RWPE2 (cell line): ENCODE results near the gene TBCK.

Source experiments
- ATAC-seq: fragments of 200-7000 bp; cut with Tn5 transposase; 3 replicates; pipeline ENCODE4 v1.9.1; 2021; ENCODE audit warnings: low read depth
- DNase-seq: peaks from one replicate; pipeline ENCODE4 v3.0.0-alpha.2; 2020; ENCODE audit warnings: low spot score
- H3K27ac ChIP-seq: fragments of 450-650 bp; 2 replicates; pipeline ENCODE4 v1.5.1; 2017; ENCODE audit warnings: mild to moderate bottlenecking; ENCODE audit not compliant: poor library complexity, severe bottlenecking
- H3K27me3 ChIP-seq: fragments of 250-450 bp; sonication (Bioruptor Pico); 2 replicates; pipeline ENCODE4 v1.5.1; 2021; ENCODE audit warnings: mild to moderate bottlenecking, moderate library complexity; ENCODE audit not compliant: insufficient read depth, poor library complexity, severe bottlenecking
- H3K36me3 ChIP-seq: fragments of 250-450 bp; sonication (Bioruptor Pico); 2 replicates; pipeline ENCODE4 v1.5.1; 2020; ENCODE audit warnings: low read depth, mild to moderate bottlenecking, moderate library complexity
- H3K4me1 ChIP-seq: fragments of 250-450 bp; sonication (Bioruptor Pico); 2 replicates; pipeline ENCODE4 v1.5.1; 2021; ENCODE audit warnings: mild to moderate bottlenecking, moderate library complexity; ENCODE audit not compliant: insufficient read depth, poor library complexity, severe bottlenecking
- H3K4me3 ChIP-seq: fragments of 250-450 bp; sonication (Bioruptor Pico); 2 replicates; pipeline ENCODE4 v1.5.1; 2021; ENCODE audit warnings: mild to moderate bottlenecking, moderate library complexity; ENCODE audit not compliant: severe bottlenecking
- H3K9me3 ChIP-seq: fragments of 250-450 bp; sonication (Bioruptor Pico); 2 replicates; pipeline ENCODE4 v1.5.1; 2021; ENCODE audit warnings: mild to moderate bottlenecking, moderate library complexity; ENCODE audit not compliant: severe bottlenecking
- TF ChIP-seq, protein P1 (sequence below): fragments of 450-650 bp; IDR thresholded peaks from one replicate; pipeline ENCODE4 v1.5.1; 2017; ENCODE audit warnings: mild to moderate bottlenecking, moderate library complexity; ENCODE audit not compliant: poor library complexity, severe bottlenecking

The TBCK gene

GRCh38 chr4:106358899-106359298, 42.9 kb upstream of the TBCK start:
- peak; percentile 46; the same call in 1 of the 3 replicates for ATAC-seq
- TF ChIP-seq, protein P1, sequence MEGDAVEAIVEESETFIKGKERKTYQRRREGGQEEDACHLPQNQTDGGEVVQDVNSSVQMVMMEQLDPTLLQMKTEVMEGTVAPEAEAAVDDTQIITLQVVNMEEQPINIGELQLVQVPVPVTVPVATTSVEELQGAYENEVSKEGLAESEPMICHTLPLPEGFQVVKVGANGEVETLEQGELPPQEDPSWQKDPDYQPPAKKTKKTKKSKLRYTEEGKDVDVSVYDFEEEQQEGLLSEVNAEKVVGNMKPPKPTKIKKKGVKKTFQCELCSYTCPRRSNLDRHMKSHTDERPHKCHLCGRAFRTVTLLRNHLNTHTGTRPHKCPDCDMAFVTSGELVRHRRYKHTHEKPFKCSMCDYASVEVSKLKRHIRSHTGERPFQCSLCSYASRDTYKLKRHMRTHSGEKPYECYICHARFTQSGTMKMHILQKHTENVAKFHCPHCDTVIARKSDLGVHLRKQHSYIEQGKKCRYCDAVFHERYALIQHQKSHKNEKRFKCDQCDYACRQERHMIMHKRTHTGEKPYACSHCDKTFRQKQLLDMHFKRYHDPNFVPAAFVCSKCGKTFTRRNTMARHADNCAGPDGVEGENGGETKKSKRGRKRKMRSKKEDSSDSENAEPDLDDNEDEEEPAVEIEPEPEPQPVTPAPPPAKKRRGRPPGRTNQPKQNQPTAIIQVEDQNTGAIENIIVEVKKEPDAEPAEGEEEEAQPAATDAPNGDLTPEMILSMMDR, result no peak
- no peaks in the 10 kb centered on the region for H3K9me3 ChIP-seq
- H3K4me3 ChIP-seq, result no peak overlapping the region
- no peak overlapping the region for H3K27ac ChIP-seq
- DNase-seq, result no peak
- H3K4me1 ChIP-seq, result peaks cover 3% of the 10 kb centered on the region
- no peaks in the 10 kb centered on the region for H3K36me3 ChIP-seq
- no peaks in the 10 kb centered on the region for H3K27me3 ChIP-seq

DNA sequence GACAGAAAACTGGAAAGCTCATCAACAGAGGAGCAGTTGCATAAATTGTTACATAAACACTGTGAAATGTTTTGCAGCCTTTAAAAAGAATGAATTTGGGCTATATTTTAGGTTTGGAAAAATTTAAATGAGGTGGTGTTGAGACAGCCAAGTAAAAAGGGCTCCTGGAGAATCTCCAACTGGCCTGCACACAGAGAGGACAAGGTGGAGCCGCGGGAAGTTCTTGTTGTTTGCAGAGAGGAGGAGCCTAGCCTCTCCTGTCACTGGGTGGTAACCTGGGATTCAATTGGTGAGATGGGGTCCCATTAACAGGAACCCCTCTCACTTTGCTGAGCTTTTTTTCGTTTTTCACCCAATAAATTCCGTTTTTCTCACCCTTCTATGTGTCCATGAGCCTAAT, 39.2 kb upstream of the TBCK start:
- DNase-seq, result no peak
- no peaks in the 10 kb centered on the region for H3K9me3 ChIP-seq
- peaks cover 3% of the 10 kb centered on the region for H3K4me1 ChIP-seq
- H3K27ac ChIP-seq, result no peak overlapping the region
- no peaks in the 10 kb centered on the region for H3K27me3 ChIP-seq
- no peak for ATAC-seq
- H3K36me3 ChIP-seq, result 0 out of 2 replicates have a peak, but pooled peaks cover 5% of the 10 kb centered on the region
- TF ChIP-seq, protein P1, result no peak
- H3K4me3 ChIP-seq, result no peak overlapping the region

DNA sequence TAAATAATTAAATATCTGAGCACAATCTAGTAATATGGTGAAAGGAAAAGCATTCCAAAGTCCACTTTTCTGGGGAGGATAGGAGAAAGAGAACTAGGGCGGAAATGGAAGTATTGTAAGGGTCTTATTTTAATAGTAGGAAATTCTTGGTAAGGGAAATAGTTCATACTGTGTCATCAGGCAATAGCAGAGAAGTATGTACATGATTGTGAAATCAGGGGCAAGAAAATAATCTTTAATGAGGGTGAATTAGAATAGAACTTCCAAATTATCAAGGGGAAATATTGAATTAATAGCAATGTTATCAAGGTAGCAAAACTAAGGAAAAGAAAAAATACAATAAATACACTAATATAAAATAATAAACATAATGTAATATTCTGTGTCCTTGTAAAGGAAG, 37.8 kb upstream of the TBCK start:
- Histone ChIP-seq H3K27ac (no peak overlapping the region), H3K36me3 (peaks cover 6% of the 10 kb centered on the region), H3K9me3 (no peaks in the 10 kb centered on the region), H3K27me3 (no peaks in the 10 kb centered on the region), H3K4me1 (no peaks in the 10 kb centered on the region), H3K4me3 (no peak overlapping the region)
- TF ChIP-seq, protein P1, result no peak
- no peak for DNase-seq
- ATAC-seq, result no peak

DNA sequence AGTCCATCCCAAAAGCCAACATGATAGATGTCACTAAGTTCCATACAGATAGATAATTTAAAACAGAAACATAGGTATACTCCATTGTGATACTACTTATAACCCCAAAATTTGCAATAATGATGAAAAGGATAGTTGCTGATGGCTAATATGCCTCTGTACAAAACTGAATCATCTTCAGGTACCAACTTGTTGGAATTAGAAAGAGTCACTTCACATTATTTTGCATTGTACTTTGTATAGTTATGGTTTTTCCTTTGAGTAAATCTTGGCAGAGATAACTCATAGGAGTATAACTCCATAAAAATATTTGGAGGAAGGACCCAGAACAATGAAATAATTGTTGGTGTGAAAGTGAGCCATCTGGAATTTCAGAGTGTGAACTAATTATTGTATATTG, 35.0 kb upstream of the TBCK start:
- DNase-seq (no peak), ATAC-seq (0 out of 3 replicates have a peak, but pooled peaks have one; percentile 29)
- Histone ChIP-seq H3K4me3 (no peak overlapping the region), H3K27ac (no peak overlapping the region), H3K9me3 (no peaks in the 10 kb centered on the region), H3K27me3 (no peaks in the 10 kb centered on the region), H3K36me3 (peaks cover 34% of the 10 kb centered on the region), H3K4me1 (no peaks in the 10 kb centered on the region)
- TF ChIP-seq, protein P1, result no peak

GRCh38 chr4:106347167-106347566, 31.2 kb upstream of the TBCK start:
- Histone ChIP-seq H3K27ac (no peak overlapping the region), H3K36me3 (peaks cover 55% of the 10 kb centered on the region), H3K4me1 (peaks cover 3% of the 10 kb centered on the region), H3K4me3 (no peak overlapping the region), H3K9me3 (no peaks in the 10 kb centered on the region), H3K27me3 (no peaks in the 10 kb centered on the region)
- TF ChIP-seq, protein P1, result no peak
- ATAC-seq, result no peak
- DNase-seq, result no peak
